Activated gamma-delta T cell (primary cell): ENCODE results near the gene ADAMTSL4.
A peak's percentile ranks its signal among the peaks of the same experiment; 100 is the strongest.
"Not testable (repeated sequence)": the region's sequence is repeated elsewhere in the genome, so short reads cannot be mapped to it uniquely, and the experiment has no call there.

ENCODE experiments used
- DNase-seq: peaks from one replicate; lab custom pipeline; 2025; lab: John Stamatoyannopoulos, UW

Gene ADAMTSL4

GRCh38 chr1:150555198-150555970 is 6.2 kb downstream of the ADAMTSL4 start:
- DNase-seq = no peak

- DNase-seq = no peak
These were observed 7.0 kb downstream of the ADAMTSL4 start for GRCh38 chr1:150555971-150556865.

- DNase-seq = no peak
These were observed 7.9 kb downstream of the ADAMTSL4 start for GRCh38 chr1:150557065-150557600.

- DNase-seq = no peak
These were observed 8.6 kb downstream of the ADAMTSL4 start for GRCh38 chr1:150557813-150558212.

- no peak for DNase-seq
These were observed 9.1 kb downstream of the ADAMTSL4 start for GRCh38 chr1:150558303-150558704.

GRCh38 chr1:150558761-150559655 is 9.8 kb downstream of the ADAMTSL4 start:
- DNase-seq = no peak

GRCh38 chr1:150559656-150560010 is 10.4 kb downstream of the ADAMTSL4 start:
- DNase-seq = no peak

GRCh38 chr1:150560011-150560438 is 10.8 kb downstream of the ADAMTSL4 start:
- DNase-seq = no peak

- DNase-seq = peak; percentile 47
These were observed 11.5 kb downstream of the ADAMTSL4 start for GRCh38 chr1:150560576-150561253.

GRCh38 chr1:150561254-150561973 is 12.2 kb downstream of the ADAMTSL4 start:
- DNase-seq = peak; percentile 40

GRCh38 chr1:150561974-150562445 is 12.8 kb downstream of the ADAMTSL4 start:
- DNase-seq = peak; percentile 46

- DNase-seq = no peak
These were observed 13.5 kb downstream of the ADAMTSL4 start for GRCh38 chr1:150562446-150563339.

- DNase-seq = no peak
These were observed 14.3 kb downstream of the ADAMTSL4 start for GRCh38 chr1:150563340-150564038.

- no peak for DNase-seq
These were observed 15.1 kb downstream of the ADAMTSL4 start for GRCh38 chr1:150564051-150564991.

GRCh38 chr1:150565240-150565991 is 16.2 kb downstream of the ADAMTSL4 start:
- not testable (repeated sequence) for DNase-seq

GRCh38 chr1:150566589-150567340 is 17.6 kb downstream of the ADAMTSL4 start:
- DNase-seq = no peak
